B cell (primary cell): ENCODE measurements around the gene PTMA. TPM values are rescaled to one million over a fixed set of nuclear protein-coding genes. Genes with fewer than 3 reads are reported as not detected.

Experiments
- ATAC-seq: fragments of 200-7000 bp; cut with Tn5 transposase; one replicate; pipeline ENCODE4 v1.10.0; 2021; ENCODE audit warnings: low read depth, mild to moderate bottlenecking, moderate number of reproducible peaks, moderate library complexity
- CTCF ChIA-PET: fragments of 350-600 bp; sonication (Branson Sonifier 250); formaldehyde crosslinking; loops from one replicate; lab custom pipeline; 2021; ENCODE audit warnings: antibody characterized with exemption, inconsistent platforms; lab: Charles Lee
- POLR2A ChIA-PET: fragments of 350-600 bp; sonication (Branson Sonifier 250); formaldehyde crosslinking; loops from one replicate; lab custom pipeline; 2021; ENCODE audit warnings: antibody characterized with exemption; lab: Charles Lee
- DNase-seq: peaks from one replicate; pipeline ENCODE4 v3.0.0; 2013
- H2AFZ ChIP-seq: 2 replicates; pipeline ENCODE4 v1.6.1; 2012; ENCODE audit warnings: mild to moderate bottlenecking, low read depth, low read length; ENCODE audit not compliant: insufficient read depth, poor library complexity, severe bottlenecking
- H3K27ac ChIP-seq, 2 donors: 1 replicate in 1 of 2; 2 replicates in 1 of 2; pipeline ENCODE4 v1.5.1; 2012 to 2013; ENCODE audit warnings: low read length in 2 of 2, mild to moderate bottlenecking in 2 of 2, moderate library complexity in 1 of 2
- H3K27me3 ChIP-seq, 4 experiments: fragments of 200-600 bp in 1 of 4; sonication (generic) in 1 of 4; replicated peaks in 1 of 4; 1 replicate in 2 of 4; 2 replicates in 2 of 4; pipeline versions ENCODE4 v1.6.1 to v1.7.0; 2013 to 2016; ENCODE audit warnings: low read length in 3 of 4, mild to moderate bottlenecking in 2 of 4, mixed read lengths in 1 of 4, moderate library complexity in 1 of 4; ENCODE audit not compliant: insufficient read depth in 4 of 4, control insufficient read depth in 3 of 4; ENCODE audit errors: control extremely low read depth in 1 of 4
- H3K36me3 ChIP-seq, 2 experiments: replicated peaks in 1 of 2; 1 replicate in 1 of 2; 2 replicates in 1 of 2; pipeline versions ENCODE4 v1.6.1 to v1.7.1; 2013; ENCODE audit warnings: low read length in 1 of 2; ENCODE audit not compliant: insufficient read depth in 2 of 2, control insufficient read depth in 1 of 2; ENCODE audit errors: control extremely low read depth in 1 of 2, extremely low read depth in 1 of 2
- H3K4me1 ChIP-seq, 2 donors: fragments of 200-600 bp in 1 of 2; sonication (generic) in 1 of 2; 1 replicate in 1 of 2; 2 replicates in 1 of 2; pipeline versions ENCODE4 v1.5.1 to v1.6.1; 2013 to 2017; ENCODE audit warnings: low read length in 2 of 2; ENCODE audit not compliant: control insufficient read depth in 2 of 2, insufficient read depth in 2 of 2
- H3K4me2 ChIP-seq: replicated peaks from 2 replicates; pipeline ENCODE3; 2012; ENCODE audit warnings: mild to moderate bottlenecking, low read depth, low read length; ENCODE audit not compliant: poor library complexity, severe bottlenecking
- H3K4me3 ChIP-seq, 5 experiments: fragments of 200-600 bp in 1 of 5; sonication (generic) in 1 of 5; 1 replicate in 3 of 5; 2 replicates in 2 of 5; pipeline versions ENCODE4 v1.5.1 to v1.7.0; 2011 to 2016; ENCODE audit warnings: low read length in 4 of 5, mild to moderate bottlenecking in 4 of 5, low read depth in 2 of 5, control low read depth in 1 of 5, moderate library complexity in 1 of 5; ENCODE audit not compliant: insufficient read depth in 1 of 5; ENCODE audit errors: control extremely low read depth in 1 of 5, extremely low read depth in 1 of 5
- H3K79me2 ChIP-seq: fragments of 200-600 bp; sonication (generic); one replicate; pipeline ENCODE4 v1.6.0; 2016; ENCODE audit warnings: low read length; ENCODE audit not compliant: control insufficient read depth, insufficient read depth
- H3K9ac ChIP-seq: fragments of 200-600 bp; sonication (generic); 2 replicates; pipeline ENCODE4 v1.6.1; 2017; ENCODE audit warnings: mild to moderate bottlenecking, low read length, moderate library complexity
- H3K9me3 ChIP-seq, 3 donors: one replicate each; pipeline versions ENCODE4 v1.6.1 to v1.7.1; 2013; ENCODE audit warnings: low read length in 2 of 3; ENCODE audit not compliant: control insufficient read depth in 2 of 3, insufficient read depth in 1 of 3; ENCODE audit errors: control extremely low read depth in 1 of 3
- H4K20me1 ChIP-seq: 2 replicates; pipeline ENCODE4 v1.6.0; 2012; ENCODE audit warnings: mild to moderate bottlenecking, low read length; ENCODE audit not compliant: insufficient read depth, control insufficient read depth, poor library complexity, severe bottlenecking
- H3K27ac Mint-ChIP-seq: one replicate; pipeline ENCODE4 v1.8.0; 2021; ENCODE audit warnings: mixed read lengths
- H3K27me3 Mint-ChIP-seq: one replicate; pipeline ENCODE4 v1.8.0; 2021; ENCODE audit warnings: mixed read lengths
- H3K4me1 Mint-ChIP-seq: one replicate; pipeline ENCODE4 v1.8.0; 2021; ENCODE audit warnings: mixed read lengths
- H3K4me3 Mint-ChIP-seq: one replicate; pipeline ENCODE4 v1.8.0; 2021; ENCODE audit warnings: mixed read lengths
- H3K9me3 Mint-ChIP-seq: one replicate; pipeline ENCODE4 v1.8.0; 2022; ENCODE audit warnings: mixed read lengths; ENCODE audit not compliant: insufficient read depth
- CTCF ChIP-seq: fragments of 200-600 bp; IDR thresholded peaks from one replicate; pipeline ENCODE4 v1.8.0; 2022; ENCODE audit warnings: antibody characterized with exemption, mild to moderate bottlenecking
- EZH2 ChIP-seq: IDR thresholded peaks from 2 replicates; pipeline ENCODE4 v1.6.1; 2012; ENCODE audit warnings: borderline replicate concordance, low read depth, mild to moderate bottlenecking, moderate library complexity, low read length; ENCODE audit not compliant: insufficient read depth, poor library complexity, severe bottlenecking
- WGBS: methylation state at CpG from one replicate; pipeline ENCODE4 v1.1.5; 2013; ENCODE audit warnings: missing lambda C conversion rate; ENCODE audit not compliant: insufficient coverage; 5-methylcytosine and 5-hydroxymethylcytosine counted together
- intact Hi-C: fragments of 100-400 bp; cut with micrococcal nuclease; formaldehyde crosslinking; loops from one replicate; pipeline ENCODE4 v1.10.0; 2022
- polyA plus RNA-seq: library from polyadenylated mRNA; depleted of rRNA; stranded (reverse); fragments of >200 nt; gene quantifications from 2 replicates; pipeline ENCODE4 v1.2.3, GENCODE V29; 2012
- total RNA-seq, 2 donors: library from RNA; stranded (reverse); fragments of 120-200 nt in 1 of 2; gene quantifications; 1 replicate in 1 of 2; 2 replicates in 1 of 2; pipeline versions ENCODE4 v1.2.3 to v1.2.4, GENCODE V29; 2013 to 2022

Gene PTMA
- total and polyA plus RNA-seq, 2 donors (not counting 1 experiment from before 2014, with no cell fraction given) = 713 to 2,282 TPM

GRCh38 chr2:231688719-231689118 lies 19.6 kb upstream of the PTMA start:
- Mint-ChIP-seq H3K9me3 (no peaks in the 10 kb centered on the region), H3K27ac (no peak overlapping the region), H3K4me3 (no peak overlapping the region), H3K4me1 (peaks cover 32% of the 10 kb centered on the region), H3K27me3 (no peaks in the 10 kb centered on the region)
- ChIA-PET CTCF (interaction anchor here (0.6 to 21.6 kb wide), 6 partner anchors 9 to 77 kb away, joined by 3 to 785 read pairs (median 78); partner anchors contain the start of gene PTMA), POLR2A (interaction anchor here (6.1 kb wide), 1 partner anchor 25 kb away, joined by 75 read pairs; no protein-coding TSS in a partner anchor)
- no peaks in the 10 kb centered on the region for H3K36me3 ChIP-seq
- no peak overlapping the region for H2AFZ ChIP-seq
- peaks cover 15 to 30% of the 10 kb centered on the region in 2 donors for H3K4me1 ChIP-seq
- 97% methylated on average over 17 of the region's 17 CpGs for WGBS
- H3K27ac ChIP-seq = no peak overlapping the region
- no peak overlapping the region for H3K9ac ChIP-seq
- ATAC-seq = no peak
- no peak overlapping the region for H3K4me2 ChIP-seq
- no peaks in the 10 kb centered on the region for H3K9me3 ChIP-seq
- TF ChIP-seq EZH2 (no peak), CTCF (no peak)
- no peak for DNase-seq
- intact Hi-C loops = no loop called here
- no peaks in the 10 kb centered on the region for H3K27me3 ChIP-seq
- no peaks in the 10 kb centered on the region for H4K20me1 ChIP-seq
- peaks cover 3% of the 10 kb centered on the region for H3K79me2 ChIP-seq
- no peak overlapping the region for H3K4me3 ChIP-seq

GRCh38 chr2:231689124-231689893 lies 19.0 kb upstream of the PTMA start:
- ChIA-PET POLR2A (interaction anchor here (0.7 to 6.1 kb wide), 3 partner anchors 25 to 71 kb away, joined by 3 to 75 read pairs (median 4); no protein-coding TSS in a partner anchor), CTCF (interaction anchor here (0.6 to 21.6 kb wide), 6 partner anchors 8 to 78 kb away, joined by 3 to 785 read pairs (median 78); partner anchors contain the start of gene PTMA)
- Histone ChIP-seq H2AFZ (no peak overlapping the region), H3K27ac (no peak overlapping the region), H3K9ac (no peak overlapping the region), H3K4me1 (peaks cover 15 to 25% of the 10 kb centered on the region in 2 donors), H3K79me2 (peaks cover 3% of the 10 kb centered on the region), H3K36me3 (no peaks in the 10 kb centered on the region), H3K27me3 (no peaks in the 10 kb centered on the region), H3K4me3 (no peak overlapping the region), H3K4me2 (no peak overlapping the region), H3K9me3 (no peaks in the 10 kb centered on the region), H4K20me1 (no peaks in the 10 kb centered on the region)
- Mint-ChIP-seq H3K9me3 (no peaks in the 10 kb centered on the region), H3K27ac (no peak overlapping the region), H3K27me3 (no peaks in the 10 kb centered on the region), H3K4me1 (peaks cover 27% of the 10 kb centered on the region), H3K4me3 (no peak overlapping the region)
- no peak for TF ChIP-seq CTCF
- DNase-seq = no peak
- ATAC-seq = no peak
- intact Hi-C loops = no loop called here
- WGBS = 88% methylated on average over 15 of the region's 15 CpGs
